Common myeloid progenitor, CD34-positive (primary cell): ENCODE measurements around the gene CCNH. TPM values are rescaled to one million over a fixed set of nuclear protein-coding genes. Genes with fewer than 3 reads are reported as not detected.

Source experiments
- CTCF ChIA-PET: fragments of 350-600 bp; sonication (Branson Sonifier 250); formaldehyde crosslinking; loops from one replicate; lab custom pipeline; 2021; ENCODE audit warnings: antibody characterized with exemption; lab: Charles Lee
- POLR2A ChIA-PET: fragments of 350-600 bp; sonication (Branson Sonifier 250); formaldehyde crosslinking; loops from one replicate; lab custom pipeline; 2021; ENCODE audit warnings: antibody characterized with exemption; lab: Charles Lee
- DNase-seq, 3 donors: peaks; one replicate each; pipeline versions ENCODE4 v3.0.0 to v3.0.0-alpha.2; 2013
- H3K27ac ChIP-seq, 2 experiments: 1 replicate in 1 of 2; 2 replicates in 1 of 2; pipeline ENCODE4 v1.7.0; 2013; ENCODE audit warnings: inconsistent platforms in 2 of 2, low read length in 2 of 2, mild to moderate bottlenecking in 2 of 2, low read depth in 1 of 2, moderate library complexity in 1 of 2; ENCODE audit not compliant: severe bottlenecking in 2 of 2, insufficient read depth in 1 of 2, poor library complexity in 1 of 2
- H3K27me3 ChIP-seq, 5 experiments: replicated peaks in 2 of 5; 1 replicate in 3 of 5; 2 replicates in 2 of 5; pipeline versions ENCODE4 v1.6.1 to v1.7.0; 2013; ENCODE audit warnings: low read length in 4 of 5, mild to moderate bottlenecking in 2 of 5, moderate library complexity in 2 of 5, inconsistent platforms in 1 of 5; ENCODE audit not compliant: insufficient read depth in 5 of 5, control insufficient read depth in 4 of 5
- H3K36me3 ChIP-seq, 4 experiments: 1 replicate in 2 of 4; 2 replicates in 2 of 4; pipeline versions ENCODE4 v1.6.1 to v1.7.0; 2013; ENCODE audit warnings: low read length in 3 of 4, control low read depth in 1 of 4, mild to moderate bottlenecking in 1 of 4; ENCODE audit not compliant: control insufficient read depth in 4 of 4, insufficient read depth in 4 of 4
- H3K4me1 ChIP-seq, 4 experiments: 1 replicate in 3 of 4; 2 replicates in 1 of 4; pipeline versions ENCODE4 v1.6.1 to v1.7.1; 2013; ENCODE audit warnings: low read length in 3 of 4, mild to moderate bottlenecking in 3 of 4, control low read depth in 1 of 4, inconsistent platforms in 1 of 4, moderate library complexity in 1 of 4; ENCODE audit not compliant: control insufficient read depth in 4 of 4, insufficient read depth in 4 of 4; ENCODE audit errors: control extremely low read depth in 1 of 4
- H3K4me3 ChIP-seq, 7 experiments: 1 replicate in 4 of 7; 2 replicates in 3 of 7; pipeline versions ENCODE4 v1.5.1 to v1.7.0; 2013; ENCODE audit warnings: mild to moderate bottlenecking in 7 of 7, low read length in 6 of 7, moderate library complexity in 6 of 7, inconsistent platforms in 2 of 7, low read depth in 2 of 7, control low read depth in 1 of 7; ENCODE audit not compliant: insufficient read depth in 4 of 7, control insufficient read depth in 1 of 7; ENCODE audit errors: extremely low read depth in 1 of 7
- H3K9me3 ChIP-seq, 5 experiments: 1 replicate in 4 of 5; 2 replicates in 1 of 5; pipeline versions ENCODE4 v1.6.1 to v1.7.1; 2013; ENCODE audit warnings: low read length in 4 of 5, mild to moderate bottlenecking in 2 of 5, inconsistent platforms in 1 of 5, low read depth in 1 of 5, moderate library complexity in 1 of 5; ENCODE audit not compliant: control insufficient read depth in 4 of 5, insufficient read depth in 2 of 5; ENCODE audit errors: control extremely low read depth in 1 of 5
- WGBS: methylation state at CpG from one replicate; pipeline ENCODE4 v1.1.5; 2013; ENCODE audit not compliant: insufficient coverage; 5-methylcytosine and 5-hydroxymethylcytosine counted together
- polyA plus RNA-seq: library from polyadenylated mRNA; unstranded; fragments of 120-200 nt; gene quantifications from one replicate; pipeline ENCODE4 v1.2.1, GENCODE V29; 2013

Gene CCNH
- 104 TPM for polyA plus RNA-seq

- Histone ChIP-seq H3K27me3 (no peaks in the 10 kb centered on the region), H3K36me3 (peaks cover 4 to 29% (median 14%) of the 10 kb centered on the region in 4 experiments), H3K9me3 (no peaks in the 10 kb centered on the region), H3K4me3 (peak within 1 kb of the TSS; percentile 64 to 99 (median 97)), H3K4me1 (peaks cover 9 to 20% (median 14%) of the 10 kb centered on the region in 4 experiments), H3K27ac (peak within 1 kb of the TSS; percentile 97 to 98)
- peak; percentile 98 to 99 (median 99) for DNase-seq
- CTCF ChIA-PET = interaction anchor here (0.6 to 2.5 kb wide), 2 partner anchors 13 to 29 kb away, joined by 4 to 13 read pairs; no protein-coding TSS in a partner anchor
- POLR2A ChIA-PET = interaction anchor here (0.5 to 0.8 kb wide), 2 partner anchors 13 to 42 kb away, joined by 3 read pairs; no protein-coding TSS in a partner anchor
- WGBS = under 1% methylated on average over 39 of the region's 46 CpGs
Observed at GRCh38 chr5:87412630-87413342, at the start of gene CCNH. Gene CCNH (minus strand): TSS chr5:87412930. CDS start chr5:87412794, 136 bp downstream.

GRCh38 chr5:87457706-87458105, 45.0 kb upstream of the CCNH start:
- Histone ChIP-seq H3K27me3 (no peaks in the 10 kb centered on the region), H3K9me3 (peaks cover 0 to 3% (median 0%) of the 10 kb centered on the region in 5 experiments), H3K36me3 (no peaks in the 10 kb centered on the region), H3K4me3 (no peak overlapping the region), H3K4me1 (no peaks in the 10 kb centered on the region), H3K27ac (no peak overlapping the region)
- ChIA-PET CTCF (no interaction called here), POLR2A (no interaction called here)
- DNase-seq = no peak

- no CpG with 5 or more reads among the region's 1 CpG for WGBS
- no peaks in the 10 kb centered on the region for H3K4me1 ChIP-seq
- no peak for DNase-seq
- H3K9me3 ChIP-seq = peaks cover 0 to 1% (median 0%) of the 10 kb centered on the region in 5 experiments
- ChIA-PET CTCF (no interaction called here), POLR2A (no interaction called here)
- H3K4me3 ChIP-seq = no peak overlapping the region
- H3K36me3 ChIP-seq = no peaks in the 10 kb centered on the region
- H3K27me3 ChIP-seq = no peaks in the 10 kb centered on the region
- no peak overlapping the region for H3K27ac ChIP-seq
Observed at GRCh38 chr5:87453801-87454200, 41.1 kb upstream of the CCNH start.

GRCh38 chr5:87452837-87453236, 40.1 kb upstream of the CCNH start:
- H3K36me3 ChIP-seq = no peaks in the 10 kb centered on the region
- ChIA-PET POLR2A (no interaction called here), CTCF (no interaction called here)
- no peaks in the 10 kb centered on the region for H3K4me1 ChIP-seq
- no peaks in the 10 kb centered on the region for H3K27me3 ChIP-seq
- no peak for DNase-seq
- H3K4me3 ChIP-seq = no peak overlapping the region
- no peak overlapping the region for H3K27ac ChIP-seq
- H3K9me3 ChIP-seq = peaks cover 0 to 1% (median 0%) of the 10 kb centered on the region in 5 experiments

- no peak overlapping the region for H3K4me3 ChIP-seq
- no peaks in the 10 kb centered on the region for H3K9me3 ChIP-seq
- no peaks in the 10 kb centered on the region for H3K4me1 ChIP-seq
- no peak overlapping the region for H3K27ac ChIP-seq
- CTCF ChIA-PET = no interaction called here
- no CpG with 5 or more reads among the region's 1 CpG for WGBS
- DNase-seq = no peak
- no peaks in the 10 kb centered on the region for H3K27me3 ChIP-seq
- POLR2A ChIA-PET = no interaction called here
- H3K36me3 ChIP-seq = no peaks in the 10 kb centered on the region
Observed at GRCh38 chr5:87442419-87442818, 29.7 kb upstream of the CCNH start.

- POLR2A ChIA-PET = no interaction called here
- no peaks in the 10 kb centered on the region for H3K27me3 ChIP-seq
- H3K9me3 ChIP-seq = no peaks in the 10 kb centered on the region
- CTCF ChIA-PET = no interaction called here
- WGBS = no CpG with 5 or more reads among the region's 2 CpGs
- no peak for DNase-seq
- no peak overlapping the region for H3K27ac ChIP-seq
- H3K4me3 ChIP-seq = no peak overlapping the region
- H3K4me1 ChIP-seq = no peaks in the 10 kb centered on the region
- H3K36me3 ChIP-seq = no peaks in the 10 kb centered on the region
Observed at GRCh38 chr5:87438231-87438630, 25.5 kb upstream of the CCNH start.

- no peaks in the 10 kb centered on the region for H3K9me3 ChIP-seq
- no peaks in the 10 kb centered on the region for H3K27me3 ChIP-seq
- no CpG with 5 or more reads among the region's 1 CpG for WGBS
- H3K36me3 ChIP-seq = no peaks in the 10 kb centered on the region
- CTCF ChIA-PET = no interaction called here
- DNase-seq = no peak
- H3K27ac ChIP-seq = no peak overlapping the region
- no peaks in the 10 kb centered on the region for H3K4me1 ChIP-seq
- POLR2A ChIA-PET = no interaction called here
- H3K4me3 ChIP-seq = no peak overlapping the region
Observed at GRCh38 chr5:87437724-87438123, 25.0 kb upstream of the CCNH start.
